ENCODE results near the gene SMYD3.

Gene SMYD3

GRCh38 chr1:246034630-246035029, 472.4 kb downstream of the SMYD3 start:
- Histone ChIP-seq H3K4me2 (ENCODE audit: low read length) (no peak overlapping the region), H3K4me3 (ENCODE audit: low read length) (no peak overlapping the region), H3K36me3 (ENCODE audit: control insufficient read depth, low read length) (no peaks in the 10 kb centered on the region), H3K27me3 (ENCODE audit: control insufficient read depth, low read length) (no peaks in the 10 kb centered on the region), H4K20me1 (ENCODE audit: control insufficient read depth, insufficient read depth, low read depth, low read length) (no peaks in the 10 kb centered on the region), H3F3A (ENCODE audit: control insufficient read depth, insufficient read depth) (no peaks in the 10 kb centered on the region), H3K9me3 (ENCODE audit: control insufficient read depth, insufficient read depth, low read length) (no peaks in the 10 kb centered on the region), H3K9me2 (replicated peaks; ENCODE audit: control insufficient read depth, low read length) (no peaks in the 10 kb centered on the region), H3K27ac (ENCODE audit: low read depth, low read length) (no peak overlapping the region), H3K4me1 (ENCODE audit: control insufficient read depth, low read length) (no peaks in the 10 kb centered on the region), H3K79me2 (ENCODE audit: control insufficient read depth, low read length) (no peaks in the 10 kb centered on the region)
- TF ChIP-seq EZH2phosphoT487 (IDR thresholded peaks at IDR 0.05; ENCODE audit: borderline replicate concordance, low read length) (no peak), CTCF (IDR thresholded peaks at IDR 0.05; ENCODE audit: low read depth, low read length, poor library complexity, severe bottlenecking) (no peak)

- no peaks in the 10 kb centered on the region for H3K9me2 ChIP-seq (replicated peaks; ENCODE audit: control insufficient read depth, low read length)
- H3F3A ChIP-seq (ENCODE audit: control insufficient read depth, insufficient read depth) = no peaks in the 10 kb centered on the region
- no peaks in the 10 kb centered on the region for H3K36me3 ChIP-seq (ENCODE audit: control insufficient read depth, low read length)
- no peaks in the 10 kb centered on the region for H3K4me1 ChIP-seq (ENCODE audit: control insufficient read depth, low read length)
- no peak for TF ChIP-seq EZH2phosphoT487 (IDR thresholded peaks at IDR 0.05; ENCODE audit: borderline replicate concordance, low read length)
- TF ChIP-seq CTCF (IDR thresholded peaks at IDR 0.05; ENCODE audit: low read depth, low read length, poor library complexity, severe bottlenecking) = no peak
- H3K79me2 ChIP-seq (ENCODE audit: control insufficient read depth, low read length) = no peaks in the 10 kb centered on the region
- peaks cover 4% of the 10 kb centered on the region; the same call in 1 of the 2 replicates for H3K9me3 ChIP-seq (ENCODE audit: control insufficient read depth, insufficient read depth, low read length)
- H3K27ac ChIP-seq (ENCODE audit: low read depth, low read length) = no peak overlapping the region
- H3K4me3 ChIP-seq (ENCODE audit: low read length) = no peak overlapping the region
- no peaks in the 10 kb centered on the region for H3K27me3 ChIP-seq (ENCODE audit: control insufficient read depth, low read length)
- H3K4me2 ChIP-seq (ENCODE audit: low read length) = no peak overlapping the region
- H4K20me1 ChIP-seq (ENCODE audit: control insufficient read depth, insufficient read depth, low read depth, low read length) = no peaks in the 10 kb centered on the region
Observed at GRCh38 chr1:246032984-246033383, 474.1 kb downstream of the SMYD3 start.

GRCh38 chr1:246032031-246032551, 475.0 kb downstream of the SMYD3 start:
- Histone ChIP-seq H3K27ac (ENCODE audit: low read depth, low read length) (no peak overlapping the region), H3F3A (ENCODE audit: control insufficient read depth, insufficient read depth) (no peaks in the 10 kb centered on the region), H3K4me1 (ENCODE audit: control insufficient read depth, low read length) (no peaks in the 10 kb centered on the region), H4K20me1 (ENCODE audit: control insufficient read depth, insufficient read depth, low read depth, low read length) (no peaks in the 10 kb centered on the region), H3K79me2 (ENCODE audit: control insufficient read depth, low read length) (no peaks in the 10 kb centered on the region), H3K9me3 (ENCODE audit: control insufficient read depth, insufficient read depth, low read length) (peaks cover 4% of the 10 kb centered on the region; the same call in 1 of the 2 replicates), H3K4me3 (ENCODE audit: low read length) (no peak overlapping the region), H3K4me2 (ENCODE audit: low read length) (no peak overlapping the region), H3K36me3 (ENCODE audit: control insufficient read depth, low read length) (no peaks in the 10 kb centered on the region), H3K9me2 (replicated peaks; ENCODE audit: control insufficient read depth, low read length) (no peaks in the 10 kb centered on the region), H3K27me3 (ENCODE audit: control insufficient read depth, low read length) (no peaks in the 10 kb centered on the region)
- no peak for TF ChIP-seq CTCF (IDR thresholded peaks at IDR 0.05; ENCODE audit: low read depth, low read length, poor library complexity, severe bottlenecking)
- TF ChIP-seq EZH2phosphoT487 (IDR thresholded peaks at IDR 0.05; ENCODE audit: borderline replicate concordance, low read length) = no peak

Measured in DOHH2 (cell line).